Measurements from ENCODE around the gene ZMYND19. TPM values are rescaled to one million over a fixed set of nuclear protein-coding genes. Genes with fewer than 3 reads are reported as not detected.

Gene ZMYND19
- total and polyA plus RNA-seq, 8 donors, result 9.4 to 40.6 (median 25.6) TPM

GRCh38 chr9:137588891-137589290, 1.4 kb downstream of the ZMYND19 start:
- intact Hi-C loops (cut with DNase I; ENCODE audit: low total_unique reads), result no loop called here
- H3K36me3 ChIP-seq, result peaks cover 28 to 46% (median 44%) of the 10 kb centered on the region in 4 donors
- 69 to 84% (median 75%) methylated on average over 6 of the region's 6 CpGs for WGBS, 5 donors
- peak overlapping the region in 3 of 4 donors; percentile 64 to 74 (median 69) for H3K4me3 ChIP-seq
- no peak for DNase-seq
- H3K4me1 ChIP-seq, result peaks cover 27 to 52% (median 48%) of the 10 kb centered on the region in 4 donors
- no peaks in the 10 kb centered on the region for H3K9me3 ChIP-seq
- peak overlapping the region in 1 of 5 donors; percentile 78 for H3K27ac ChIP-seq
- TF ChIP-seq EP300 (IDR thresholded peaks at IDR 0.05) (no peak), CTCF (IDR thresholded peaks at IDR 0.05) (no peak)
- H3K27me3 ChIP-seq, result no peaks in the 10 kb centered on the region

- H3K27ac ChIP-seq, result no peak overlapping the region
- intact Hi-C loops (cut with DNase I; ENCODE audit: low total_unique reads), result no loop called here
- peaks cover 30 to 52% (median 49%) of the 10 kb centered on the region in 4 donors for H3K36me3 ChIP-seq
- no peak for TF ChIP-seq EP300 (IDR thresholded peaks at IDR 0.05)
- no peak for TF ChIP-seq POLR2A (IDR thresholded peaks at IDR 0.05)
- no peak for TF ChIP-seq CTCF (IDR thresholded peaks at IDR 0.05)
- TF ChIP-seq POLR2AphosphoS5 (IDR thresholded peaks at IDR 0.05), result no peak
- no peak overlapping the region for H3K4me3 ChIP-seq
- H3K27me3 ChIP-seq, result no peaks in the 10 kb centered on the region
- peaks cover 27 to 46% (median 42%) of the 10 kb centered on the region in 4 donors for H3K4me1 ChIP-seq
- 83 to 93% (median 91%) methylated on average over 6 to 13 of the region's 13 CpGs for WGBS, 5 donors
- DNase-seq, result no peak
- no peaks in the 10 kb centered on the region for H3K9me3 ChIP-seq
Measured at GRCh38 chr9:137588311-137588710, 2.0 kb downstream of the ZMYND19 start.

- no peak for DNase-seq
- intact Hi-C loops (cut with DNase I; ENCODE audit: low total_unique reads), result no loop called here
- 91 to 97% (median 94%) methylated on average over 14 of the region's 14 CpGs for WGBS, 5 donors
- H3K27ac ChIP-seq, result no peak overlapping the region
- no peak for TF ChIP-seq POLR2A (IDR thresholded peaks at IDR 0.05)
- no peak for TF ChIP-seq EP300 (IDR thresholded peaks at IDR 0.05)
- TF ChIP-seq POLR2AphosphoS5 (IDR thresholded peaks at IDR 0.05), result no peak
- TF ChIP-seq CTCF (IDR thresholded peaks at IDR 0.05), result no peak
- H3K36me3 ChIP-seq, result peaks cover 38 to 67% (median 63%) of the 10 kb centered on the region in 4 donors
- no peaks in the 10 kb centered on the region for H3K9me3 ChIP-seq
- H3K4me3 ChIP-seq, result no peak overlapping the region
- H3K4me1 ChIP-seq, result peaks cover 20 to 32% (median 29%) of the 10 kb centered on the region in 4 donors
- H3K27me3 ChIP-seq, result no peaks in the 10 kb centered on the region
Measured at GRCh38 chr9:137586854-137587253, 3.5 kb downstream of the ZMYND19 start.

- H3K4me1 ChIP-seq, result peaks cover 8 to 39% (median 23%) of the 10 kb centered on the region in 4 donors
- WGBS, 5 donors, result 85 to 95% (median 88%) methylated on average over 4 to 8 of the region's 8 CpGs
- no peaks in the 10 kb centered on the region for H3K9me3 ChIP-seq
- TF ChIP-seq POLR2A (IDR thresholded peaks at IDR 0.05) (no peak), EP300 (IDR thresholded peaks at IDR 0.05) (no peak), POLR2AphosphoS5 (IDR thresholded peaks at IDR 0.05) (no peak), CTCF (IDR thresholded peaks at IDR 0.05) (no peak)
- intact Hi-C loops (cut with DNase I; ENCODE audit: low total_unique reads), result no loop called here
- H3K27me3 ChIP-seq, result no peaks in the 10 kb centered on the region
- H3K27ac ChIP-seq, result no peak overlapping the region
- H3K36me3 ChIP-seq, result peaks cover 44 to 78% (median 73%) of the 10 kb centered on the region in 4 donors
- no peak overlapping the region for H3K4me3 ChIP-seq
- no peak for DNase-seq
Measured at GRCh38 chr9:137583957-137584356, 6.4 kb downstream of the ZMYND19 start.

All from stomach (tissue), 9 donors.